ENCODE results near the gene OR1F1.

DNA sequence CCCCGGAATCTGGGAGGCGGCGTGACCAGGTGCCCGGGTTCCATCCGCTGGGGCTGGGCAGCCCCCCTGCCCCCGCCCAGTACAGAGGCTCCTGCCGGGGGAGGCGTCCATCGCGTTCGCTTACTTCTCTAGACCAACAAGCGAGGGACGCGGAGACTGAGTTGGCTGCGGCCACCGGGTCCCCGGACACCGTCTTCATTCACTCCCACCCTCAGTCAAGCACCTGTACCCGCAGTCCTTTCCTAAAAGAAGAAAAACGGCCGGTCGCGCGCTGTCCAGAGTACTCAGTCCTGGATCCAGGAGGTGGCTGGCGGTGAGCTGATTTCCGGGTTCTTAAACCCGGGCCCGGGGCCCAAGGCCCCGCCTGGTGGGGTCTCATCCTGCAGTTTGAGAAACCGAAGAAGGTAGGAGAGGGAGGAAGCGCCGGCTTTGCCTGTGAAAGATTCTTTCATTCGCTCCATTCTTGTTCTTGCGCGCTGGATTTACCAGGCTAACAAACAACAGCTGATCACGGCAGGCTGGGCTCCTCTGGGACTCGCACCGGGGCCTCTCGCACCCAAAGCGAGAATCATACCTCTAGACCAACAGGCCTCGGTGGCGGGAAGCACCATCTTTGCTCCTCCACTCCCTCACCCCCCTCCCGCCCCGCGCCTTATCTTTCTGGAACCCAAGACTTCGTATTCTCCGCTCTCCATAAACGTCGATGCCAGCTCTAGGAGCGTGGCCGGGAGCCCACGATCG is 17.4 kb upstream of the OR1F1 start:
- TF ChIP-seq, protein P1, sequence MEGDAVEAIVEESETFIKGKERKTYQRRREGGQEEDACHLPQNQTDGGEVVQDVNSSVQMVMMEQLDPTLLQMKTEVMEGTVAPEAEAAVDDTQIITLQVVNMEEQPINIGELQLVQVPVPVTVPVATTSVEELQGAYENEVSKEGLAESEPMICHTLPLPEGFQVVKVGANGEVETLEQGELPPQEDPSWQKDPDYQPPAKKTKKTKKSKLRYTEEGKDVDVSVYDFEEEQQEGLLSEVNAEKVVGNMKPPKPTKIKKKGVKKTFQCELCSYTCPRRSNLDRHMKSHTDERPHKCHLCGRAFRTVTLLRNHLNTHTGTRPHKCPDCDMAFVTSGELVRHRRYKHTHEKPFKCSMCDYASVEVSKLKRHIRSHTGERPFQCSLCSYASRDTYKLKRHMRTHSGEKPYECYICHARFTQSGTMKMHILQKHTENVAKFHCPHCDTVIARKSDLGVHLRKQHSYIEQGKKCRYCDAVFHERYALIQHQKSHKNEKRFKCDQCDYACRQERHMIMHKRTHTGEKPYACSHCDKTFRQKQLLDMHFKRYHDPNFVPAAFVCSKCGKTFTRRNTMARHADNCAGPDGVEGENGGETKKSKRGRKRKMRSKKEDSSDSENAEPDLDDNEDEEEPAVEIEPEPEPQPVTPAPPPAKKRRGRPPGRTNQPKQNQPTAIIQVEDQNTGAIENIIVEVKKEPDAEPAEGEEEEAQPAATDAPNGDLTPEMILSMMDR (IDR thresholded peaks at IDR 0.05; ENCODE audit: insufficient read depth, low read length, poor library complexity, severe bottlenecking): no peak
- TF ChIP-seq EZH2phosphoT487 (conservative IDR thresholded peaks at IDR 0.05; ENCODE audit: low read length): no peak

Data from SU-DHL-6 (cell line).